GM12878 (cell line): ENCODE results near the gene STEAP3. TPM values are rescaled to one million over a fixed set of nuclear protein-coding genes. Genes with fewer than 3 reads are reported as not detected.

Experiments
- ATAC-seq: fragments of 200-7000 bp; cut with Tn5 transposase; 3 replicates; pipeline ENCODE4 v1.9.1; 2020; ENCODE audit warnings: mild to moderate bottlenecking, moderate library complexity
- BruUV-seq: library from RNA; stranded (reverse); fragments of 400-500 nt; replicated peaks from 2 replicates; lab custom pipeline; 2021; lab: Mats Ljungman, UMichigan
- CTCF ChIA-PET: fragments of 300-600 bp; sonication (Branson Sonifier 250); formaldehyde crosslinking; extraction: SDS; loops from one replicate; lab custom pipeline; 2021; ENCODE audit warnings: inconsistent platforms; lab: Yijun Ruan, JAX
- POLR2A ChIA-PET: fragments of 350-600 bp; formaldehyde crosslinking; extraction: SDS; loops from one replicate; lab custom pipeline; 2021; ENCODE audit warnings: inconsistent platforms; lab: Charles Lee
- RAD21 ChIA-PET: fragments of 300-600 bp; sonication (Branson Sonifier 250); formaldehyde crosslinking; loops from one replicate; lab custom pipeline; 2023; ENCODE audit warnings: antibody characterized with exemption; ENCODE audit not compliant: unreplicated experiment; lab: Charles Lee
- SMC1A ChIA-PET: fragments of 300-600 bp; sonication (Branson Sonifier 250); formaldehyde crosslinking; loops from one replicate; lab custom pipeline; 2023; ENCODE audit not compliant: unreplicated experiment, uncharacterized antibody; lab: Charles Lee
- DNase-seq: peaks from one replicate; pipeline ENCODE4 v3.0.0-alpha.2; 2011; ENCODE audit warnings: low read depth, low spot score
- FAIRE-seq: peaks from 3 replicates; lab custom pipeline; 2011; peaks lifted over from hg19 to GRCh38; lab: Jason Lieb, UNC
- H2AFZ ChIP-seq: 2 replicates; pipeline ENCODE4 v1.6.0; 2011; ENCODE audit warnings: low read depth, low read length, control low read depth; ENCODE audit not compliant: control insufficient read depth
- H3K27ac ChIP-seq: 2 replicates; pipeline ENCODE4 v1.5.1; 2011; ENCODE audit warnings: control low read depth; ENCODE audit not compliant: control insufficient read depth, insufficient read depth
- H3K27me3 ChIP-seq, 2 experiments: replicated peaks in 1 of 2; 2 replicates each; pipeline versions ENCODE4 v1.6.0 to v1.6.1; 2011; ENCODE audit warnings: low read length in 1 of 2; ENCODE audit not compliant: control insufficient read depth in 2 of 2, insufficient read depth in 2 of 2
- H3K36me3 ChIP-seq, 2 experiments: 2 replicates each; pipeline ENCODE4 v1.5.1; 2011; ENCODE audit warnings: low read length in 1 of 2; ENCODE audit not compliant: control insufficient read depth in 2 of 2, insufficient read depth in 2 of 2
- H3K4me1 ChIP-seq: 2 replicates; pipeline ENCODE4 v1.6.1; 2011; ENCODE audit warnings: mild to moderate bottlenecking, low read length, moderate library complexity, mixed read lengths; ENCODE audit not compliant: control insufficient read depth, insufficient read depth
- H3K4me2 ChIP-seq: 2 replicates; pipeline ENCODE4 v1.6.0; 2011; ENCODE audit warnings: control low read depth; ENCODE audit not compliant: control insufficient read depth, insufficient read depth
- H3K4me3 ChIP-seq: fragments of 200-600 bp; sonication (generic); 2 replicates; pipeline ENCODE4 v1.5.1; 2016
- H3K79me2 ChIP-seq: 2 replicates; pipeline ENCODE4 v1.6.0; 2011; ENCODE audit warnings: low read length; ENCODE audit not compliant: control insufficient read depth, insufficient read depth
- H3K9ac ChIP-seq: 2 replicates; pipeline ENCODE4 v1.8.0; 2011; ENCODE audit warnings: low read length, control low read depth, mixed read lengths; ENCODE audit not compliant: control insufficient read depth, insufficient read depth
- H3K9me3 ChIP-seq: replicated peaks from 3 replicates; pipeline ENCODE4 v1.5.1; 2011; ENCODE audit warnings: mild to moderate bottlenecking, low read length; ENCODE audit not compliant: control insufficient read depth, insufficient read depth
- H4K20me1 ChIP-seq: 2 replicates; pipeline ENCODE4 v1.6.0; 2011; ENCODE audit not compliant: control insufficient read depth, insufficient read depth
- EED ChIP-seq: sonication (generic); IDR thresholded peaks from 2 replicates; pipeline ENCODE4 v1.6.1; 2016; ENCODE audit warnings: antibody characterized with exemption, low read depth
- HCFC1 ChIP-seq: fragments of 150-350 bp; IDR thresholded peaks from 2 replicates; pipeline ENCODE4 v1.6.1; 2014; ENCODE audit warnings: low read length
- IKZF1 ChIP-seq: fragments of 450-650 bp; conservative IDR thresholded peaks from 2 replicates; pipeline ENCODE4 v1.6.1; 2017; ENCODE audit warnings: antibody characterized with exemption, mild to moderate bottlenecking
- NFIC ChIP-seq: IDR thresholded peaks from 2 replicates; pipeline ENCODE4 v1.6.1; 2012; ENCODE audit warnings: low read depth, mild to moderate bottlenecking, inconsistent platforms, low read length, moderate library complexity
- RB1 ChIP-seq: fragments of 450-650 bp; formaldehyde crosslinking; IDR thresholded peaks from 2 replicates; pipeline ENCODE4 v1.6.1; 2017; ENCODE audit warnings: mild to moderate bottlenecking, borderline replicate concordance
- YY1 ChIP-seq: IDR thresholded peaks from 2 replicates; pipeline ENCODE4 v1.6.1; 2011; ENCODE audit warnings: low read depth, mild to moderate bottlenecking, low read length
- ZNF274 ChIP-seq: IDR thresholded peaks from one replicate; pipeline ENCODE4 v1.8.0; 2011; ENCODE audit not compliant: insufficient read length, insufficient read depth
- WGBS: methylation state at CpG from one replicate; pipeline ENCODE4 v1.1.6; 2016; ENCODE audit warnings: low lambda C conversion rate; ENCODE audit not compliant: insufficient replicate concordance, insufficient coverage; ENCODE audit errors: missing lambda C conversion rate; 5-methylcytosine and 5-hydroxymethylcytosine counted together
- in situ Hi-C: fragments of 300-500 bp; cut with MboI; formaldehyde crosslinking; loops from 9 replicates; pipeline ENCODE4 v1.14.3; 2018; ENCODE audit warnings: mixed read lengths
- intact Hi-C: fragments of 100-400 bp; cut with micrococcal nuclease; formaldehyde crosslinking; loops from one replicate; pipeline ENCODE4 v1.14.2; 2022; ENCODE audit not compliant: unreplicated experiment
- polyA plus RNA-seq, 11 experiments: library from polyadenylated mRNA; depleted of rRNA in 4 of 11; unstranded in 6 of 11; stranded (reverse) in 5 of 11; fragments of >200 nt; fragmentation: Nextera tagmentation in 4 of 11; fragmentation: Illumina TruSeq in 1 of 11; extraction: Ambion mirVana in 4 of 11; extraction: Trizol in 1 of 11; gene quantifications; 1 replicate in 1 of 11; 2 replicates in 10 of 11; pipeline versions ENCODE4 v1.2.1 to v1.2.3, GENCODE V29; 2011 to 2016; ENCODE audit warnings: inconsistent platforms in 2 of 11, missing spikeins in 2 of 11, low read depth in 1 of 11
- total RNA-seq, 4 experiments: library from RNA; depleted of rRNA in 3 of 4; stranded (reverse); fragments of >200 nt in 3 of 4; fragmentation: Illumina TruSeq in 1 of 4; extraction: Trizol in 1 of 4; gene quantifications; 2 replicates each; pipeline versions ENCODE4 v1.2.1 to v1.2.3, GENCODE V29; 2013 to 2021
- TF ChIP-seq, protein P1 (sequence below): fragments of 150-350 bp; IDR thresholded peaks from 2 replicates; pipeline ENCODE4 v1.6.1; 2016; ENCODE audit warnings: low read depth, low read length
- TF ChIP-seq, protein P2 (sequence below): fragments of 450-650 bp; formaldehyde crosslinking; IDR thresholded peaks from 2 replicates; pipeline ENCODE4 v1.5.0; 2022; ENCODE audit warnings: mild to moderate bottlenecking, missing genetic modification characterization
- TF ChIP-seq, protein P3 (sequence below): fragments of 450-650 bp; conservative IDR thresholded peaks from 2 replicates; pipeline ENCODE4 v1.6.1; 2017; ENCODE audit warnings: mild to moderate bottlenecking, moderate library complexity

STEAP3 gene
- total and polyA plus RNA-seq, 10 of the 15 experiments (the other 5 are each of a cell fraction or from before 2014, with no cell fraction given), result 0.42 to 8.3 (median 4.8) TPM

DNA sequence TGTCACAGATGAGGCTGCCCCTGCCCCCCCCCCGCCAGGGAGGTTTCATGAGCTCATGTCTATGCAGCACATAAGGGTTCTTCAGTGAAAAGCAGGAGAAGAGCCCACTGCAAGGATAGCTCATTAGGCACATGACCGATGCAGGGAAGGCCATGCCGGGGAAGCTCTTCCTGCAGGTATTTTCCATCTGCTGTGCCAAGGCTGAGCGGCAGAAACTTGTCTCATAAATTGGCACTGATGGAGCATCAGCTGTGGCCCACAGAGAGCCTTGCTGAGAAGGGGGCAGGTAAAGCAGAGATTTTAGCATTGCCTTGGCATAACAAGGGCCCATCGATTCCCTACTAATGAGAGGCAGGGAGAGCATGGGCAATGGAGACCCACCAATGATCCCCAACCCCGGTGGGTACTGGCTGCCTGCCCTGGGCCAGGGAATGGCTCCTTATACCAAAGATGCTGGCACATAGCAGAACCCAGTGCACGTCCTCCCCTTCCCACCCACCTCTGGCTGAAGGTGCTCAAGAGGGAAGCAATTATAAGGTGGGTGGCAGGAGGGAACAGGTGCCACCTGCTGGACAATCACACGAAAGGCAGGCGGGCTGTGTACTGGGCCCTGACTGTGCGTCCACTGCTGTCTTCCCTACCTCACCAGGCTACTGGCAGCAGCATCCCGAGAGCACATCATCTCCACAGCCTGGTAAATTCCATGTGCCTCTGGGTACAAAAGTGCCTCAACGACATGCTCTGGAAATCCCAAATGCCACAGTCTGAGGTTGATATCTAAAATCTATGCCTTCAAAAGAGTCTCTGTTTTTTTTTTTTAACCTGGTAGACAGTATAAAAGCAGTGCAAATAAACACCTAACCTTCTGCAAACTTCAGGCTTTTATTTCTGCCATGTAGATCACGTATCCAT is 41.4 kb downstream of the STEAP3 start:
- Histone ChIP-seq H3K9ac (no peak overlapping the region), H3K4me3 (no peak overlapping the region), H3K79me2 (no peaks in the 10 kb centered on the region), H3K9me3 (no peaks in the 10 kb centered on the region), H3K4me2 (no peak overlapping the region), H2AFZ (no peak overlapping the region), H4K20me1 (no peaks in the 10 kb centered on the region), H3K27me3 (no peaks in the 10 kb centered on the region), H3K27ac (no peak overlapping the region), H3K36me3 (peaks cover 0 to 2% of the 10 kb centered on the region in 2 experiments; a peak in 1 of 4 replicates), H3K4me1 (no peaks in the 10 kb centered on the region)
- in situ Hi-C loops (no loop called here), intact Hi-C loops (loop anchor here (1.0 kb wide), 1 partner anchor 384 kb away; no protein-coding TSS in a partner anchor)
- peak; percentile 100 for ATAC-seq
- POLR2A ChIA-PET, result no interaction called here
- BruUV-seq, result no TSS peak
- SMC1A ChIA-PET, result interaction anchor here (0.7 to 1.6 kb wide), 9 partner anchors 13 to 384 kb away, joined by 3 to 6 read pairs (median 3); partner anchors contain the start of gene STEAP3
- peak; percentile 95 for FAIRE-seq
- RAD21 ChIA-PET, result interaction anchor here (1.0 to 3.2 kb wide), 2 partner anchors 46 to 383 kb away, joined by 3 to 10 read pairs; no protein-coding TSS in a partner anchor
- WGBS, result 39% methylated on average over 12 of the region's 13 CpGs
- DNase-seq, result peak; percentile 7
- CTCF ChIA-PET, result interaction anchor here (0.6 to 1.9 kb wide), 23 partner anchors 9 to 383 kb away, joined by 3 to 11 read pairs (median 4); partner anchors contain the start of genes C2orf76, DBI and STEAP3
- TF ChIP-seq RB1 (no peak; the same call in 1 of the 2 replicates), ZNF274 (no peak), NFIC (no peak), EED (no peak), IKZF1 (no peak), YY1 (peak; percentile 50; the same call in 1 of the 2 replicates), HCFC1 (no peak)
- TF ChIP-seq, protein P1, sequence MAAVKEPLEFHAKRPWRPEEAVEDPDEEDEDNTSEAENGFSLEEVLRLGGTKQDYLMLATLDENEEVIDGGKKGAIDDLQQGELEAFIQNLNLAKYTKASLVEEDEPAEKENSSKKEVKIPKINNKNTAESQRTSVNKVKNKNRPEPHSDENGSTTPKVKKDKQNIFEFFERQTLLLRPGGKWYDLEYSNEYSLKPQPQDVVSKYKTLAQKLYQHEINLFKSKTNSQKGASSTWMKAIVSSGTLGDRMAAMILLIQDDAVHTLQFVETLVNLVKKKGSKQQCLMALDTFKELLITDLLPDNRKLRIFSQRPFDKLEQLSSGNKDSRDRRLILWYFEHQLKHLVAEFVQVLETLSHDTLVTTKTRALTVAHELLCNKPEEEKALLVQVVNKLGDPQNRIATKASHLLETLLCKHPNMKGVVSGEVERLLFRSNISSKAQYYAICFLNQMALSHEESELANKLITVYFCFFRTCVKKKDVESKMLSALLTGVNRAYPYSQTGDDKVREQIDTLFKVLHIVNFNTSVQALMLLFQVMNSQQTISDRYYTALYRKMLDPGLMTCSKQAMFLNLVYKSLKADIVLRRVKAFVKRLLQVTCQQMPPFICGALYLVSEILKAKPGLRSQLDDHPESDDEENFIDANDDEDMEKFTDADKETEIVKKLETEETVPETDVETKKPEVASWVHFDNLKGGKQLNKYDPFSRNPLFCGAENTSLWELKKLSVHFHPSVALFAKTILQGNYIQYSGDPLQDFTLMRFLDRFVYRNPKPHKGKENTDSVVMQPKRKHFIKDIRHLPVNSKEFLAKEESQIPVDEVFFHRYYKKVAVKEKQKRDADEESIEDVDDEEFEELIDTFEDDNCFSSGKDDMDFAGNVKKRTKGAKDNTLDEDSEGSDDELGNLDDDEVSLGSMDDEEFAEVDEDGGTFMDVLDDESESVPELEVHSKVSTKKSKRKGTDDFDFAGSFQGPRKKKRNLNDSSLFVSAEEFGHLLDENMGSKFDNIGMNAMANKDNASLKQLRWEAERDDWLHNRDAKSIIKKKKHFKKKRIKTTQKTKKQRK, result no peak
- TF ChIP-seq, protein P2, sequence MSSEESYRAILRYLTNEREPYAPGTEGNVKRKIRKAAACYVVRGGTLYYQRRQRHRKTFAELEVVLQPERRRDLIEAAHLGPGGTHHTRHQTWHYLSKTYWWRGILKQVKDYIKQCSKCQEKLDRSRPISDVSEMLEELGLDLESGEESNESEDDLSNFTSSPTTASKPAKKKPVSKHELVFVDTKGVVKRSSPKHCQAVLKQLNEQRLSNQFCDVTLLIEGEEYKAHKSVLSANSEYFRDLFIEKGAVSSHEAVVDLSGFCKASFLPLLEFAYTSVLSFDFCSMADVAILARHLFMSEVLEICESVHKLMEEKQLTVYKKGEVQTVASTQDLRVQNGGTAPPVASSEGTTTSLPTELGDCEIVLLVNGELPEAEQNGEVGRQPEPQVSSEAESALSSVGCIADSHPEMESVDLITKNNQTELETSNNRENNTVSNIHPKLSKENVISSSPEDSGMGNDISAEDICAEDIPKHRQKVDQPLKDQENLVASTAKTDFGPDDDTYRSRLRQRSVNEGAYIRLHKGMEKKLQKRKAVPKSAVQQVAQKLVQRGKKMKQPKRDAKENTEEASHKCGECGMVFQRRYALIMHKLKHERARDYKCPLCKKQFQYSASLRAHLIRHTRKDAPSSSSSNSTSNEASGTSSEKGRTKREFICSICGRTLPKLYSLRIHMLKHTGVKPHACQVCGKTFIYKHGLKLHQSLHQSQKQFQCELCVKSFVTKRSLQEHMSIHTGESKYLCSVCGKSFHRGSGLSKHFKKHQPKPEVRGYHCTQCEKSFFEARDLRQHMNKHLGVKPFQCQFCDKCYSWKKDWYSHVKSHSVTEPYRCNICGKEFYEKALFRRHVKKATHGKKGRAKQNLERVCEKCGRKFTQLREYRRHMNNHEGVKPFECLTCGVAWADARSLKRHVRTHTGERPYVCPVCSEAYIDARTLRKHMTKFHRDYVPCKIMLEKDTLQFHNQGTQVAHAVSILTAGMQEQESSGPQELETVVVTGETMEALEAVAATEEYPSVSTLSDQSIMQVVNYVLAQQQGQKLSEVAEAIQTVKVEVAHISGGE, result no peak
- TF ChIP-seq, protein P3, sequence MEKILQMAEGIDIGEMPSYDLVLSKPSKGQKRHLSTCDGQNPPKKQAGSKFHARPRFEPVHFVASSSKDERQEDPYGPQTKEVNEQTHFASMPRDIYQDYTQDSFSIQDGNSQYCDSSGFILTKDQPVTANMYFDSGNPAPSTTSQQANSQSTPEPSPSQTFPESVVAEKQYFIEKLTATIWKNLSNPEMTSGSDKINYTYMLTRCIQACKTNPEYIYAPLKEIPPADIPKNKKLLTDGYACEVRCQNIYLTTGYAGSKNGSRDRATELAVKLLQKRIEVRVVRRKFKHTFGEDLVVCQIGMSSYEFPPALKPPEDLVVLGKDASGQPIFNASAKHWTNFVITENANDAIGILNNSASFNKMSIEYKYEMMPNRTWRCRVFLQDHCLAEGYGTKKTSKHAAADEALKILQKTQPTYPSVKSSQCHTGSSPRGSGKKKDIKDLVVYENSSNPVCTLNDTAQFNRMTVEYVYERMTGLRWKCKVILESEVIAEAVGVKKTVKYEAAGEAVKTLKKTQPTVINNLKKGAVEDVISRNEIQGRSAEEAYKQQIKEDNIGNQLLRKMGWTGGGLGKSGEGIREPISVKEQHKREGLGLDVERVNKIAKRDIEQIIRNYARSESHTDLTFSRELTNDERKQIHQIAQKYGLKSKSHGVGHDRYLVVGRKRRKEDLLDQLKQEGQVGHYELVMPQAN, result no peak
